Progenitor cell of endocrine pancreas (in vitro differentiated cells): ENCODE data around the gene FMN2. TPM values are rescaled to one million over a fixed set of nuclear protein-coding genes. Genes with fewer than 3 reads are reported as not detected.

Experiments used
- DNase-seq: peaks from one replicate; pipeline ENCODE4 v3.0.0; 2021; ENCODE audit warnings: low spot score; ENCODE audit not compliant: unreplicated experiment
- H3K27ac Mint-ChIP-seq: 2 replicates; pipeline ENCODE4 v1.8.0; 2021; ENCODE audit warnings: mild to moderate bottlenecking, moderate library complexity, mixed read lengths
- H3K27me3 Mint-ChIP-seq: 2 replicates; pipeline ENCODE4 v1.8.0; 2021; ENCODE audit warnings: mixed read lengths
- H3K36me3 Mint-ChIP-seq: 2 replicates; pipeline ENCODE4 v1.8.0; 2022; ENCODE audit warnings: mixed read lengths; ENCODE audit not compliant: insufficient read depth
- H3K4me1 Mint-ChIP-seq: 2 replicates; pipeline ENCODE4 v1.8.0; 2021; ENCODE audit warnings: low read depth, mixed read lengths
- H3K4me3 Mint-ChIP-seq: 2 replicates; pipeline ENCODE4 v1.8.0; 2021; ENCODE audit warnings: low read depth, mild to moderate bottlenecking, moderate library complexity, mixed read lengths
- H3K9me3 Mint-ChIP-seq: 2 replicates; pipeline ENCODE4 v1.8.0; 2021; ENCODE audit warnings: low read depth, mixed read lengths
- CTCF ChIP-seq: fragments of 200-600 bp; sonication (generic); IDR thresholded peaks from one replicate; pipeline ENCODE4 v1.5.0; 2021; ENCODE audit warnings: antibody characterized with exemption, mild to moderate bottlenecking; ENCODE audit not compliant: unreplicated experiment
- total RNA-seq: library from RNA; stranded (reverse); gene quantifications from 2 replicates; pipeline ENCODE4 v1.2.1, GENCODE V29; 2021

Gene FMN2
- total RNA-seq, 1 donor from 2014 or later: 3.2 TPM

GRCh38 chr1:240503036-240503435 is 411.4 kb downstream of the FMN2 start:
- Mint-ChIP-seq H3K4me3 (no peak overlapping the region), H3K27ac (no peak overlapping the region), H3K9me3 (no peaks in the 10 kb centered on the region), H3K27me3 (peaks cover 6% of the 10 kb centered on the region), H3K4me1 (peaks cover 9% of the 10 kb centered on the region), H3K36me3 (no peaks in the 10 kb centered on the region)
- no peak for TF ChIP-seq CTCF
- no peak for DNase-seq

GRCh38 chr1:240503558-240503957 is 411.9 kb downstream of the FMN2 start:
- Mint-ChIP-seq H3K27ac (no peak overlapping the region), H3K9me3 (no peaks in the 10 kb centered on the region), H3K4me1 (peaks cover 9% of the 10 kb centered on the region)

GRCh38 chr1:240506176-240506575 is 414.5 kb downstream of the FMN2 start:
- Mint-ChIP-seq H3K9me3 (peaks cover 3% of the 10 kb centered on the region), H3K27me3 (peaks cover 4% of the 10 kb centered on the region), H3K4me3 (no peak overlapping the region), H3K4me1 (peaks cover 9% of the 10 kb centered on the region), H3K27ac (no peak overlapping the region), H3K36me3 (no peaks in the 10 kb centered on the region)
- TF ChIP-seq CTCF: no peak
- DNase-seq: no peak

More at GRCh38 chr1:240503558-240503957, 411.9 kb downstream of the FMN2 start:
- TF ChIP-seq CTCF: no peak
- H3K4me3 Mint-ChIP-seq: no peak overlapping the region
- H3K27me3 Mint-ChIP-seq: peaks cover 4% of the 10 kb centered on the region
- DNase-seq: no peak
- no peaks in the 10 kb centered on the region for H3K36me3 Mint-ChIP-seq

GRCh38 chr1:240508201-240508600 is 416.5 kb downstream of the FMN2 start:
- no peak overlapping the region for H3K27ac Mint-ChIP-seq
- TF ChIP-seq CTCF: no peak
- peaks cover 9% of the 10 kb centered on the region for H3K4me1 Mint-ChIP-seq
- H3K9me3 Mint-ChIP-seq: peaks cover 3% of the 10 kb centered on the region
- no peaks in the 10 kb centered on the region for H3K36me3 Mint-ChIP-seq
- H3K27me3 Mint-ChIP-seq: peaks cover 4% of the 10 kb centered on the region
- no peak overlapping the region for H3K4me3 Mint-ChIP-seq
- no peak for DNase-seq

GRCh38 chr1:240508950-240509349 is 417.3 kb downstream of the FMN2 start:
- Mint-ChIP-seq H3K27me3 (peaks cover 4% of the 10 kb centered on the region), H3K27ac (no peak overlapping the region), H3K9me3 (peaks cover 7% of the 10 kb centered on the region), H3K4me1 (peaks cover 9% of the 10 kb centered on the region), H3K4me3 (no peak overlapping the region), H3K36me3 (no peaks in the 10 kb centered on the region)
- no peak for DNase-seq
- no peak for TF ChIP-seq CTCF
